NOMO-1 treated with DMSO at 0.1 percent for 48 hours (cell line): Measurements from ENCODE around the gene KLHL24.
"Not testable (repeated sequence)": the region's sequence is repeated elsewhere in the genome, so short reads cannot be mapped to it uniquely, and the experiment has no call there.

Experiments used
- DNase-seq: peaks from one replicate; lab custom pipeline; 2025; ENCODE audit not compliant: unreplicated experiment; lab: John Stamatoyannopoulos, UW

KLHL24 gene

DNA sequence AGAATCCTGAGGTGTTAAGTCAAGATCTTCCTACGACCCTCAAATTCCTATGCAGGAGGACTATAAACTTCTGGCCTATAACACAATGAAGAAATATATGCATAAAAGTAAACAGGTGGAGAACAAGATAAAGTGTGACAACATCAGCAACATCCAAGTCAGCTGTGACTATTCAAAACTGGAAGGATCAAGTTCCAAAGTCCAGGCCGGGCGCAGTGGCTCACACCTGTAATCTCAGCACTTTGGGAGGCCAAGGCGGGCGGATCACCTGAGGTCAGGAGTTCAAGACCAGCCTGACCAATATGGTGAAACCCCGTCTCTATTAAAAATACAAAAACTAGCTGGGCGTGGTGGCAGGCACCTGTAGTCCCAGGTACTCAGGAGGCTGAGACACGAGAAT lies 2.7 kb upstream of the KLHL24 start:
- DNase-seq: not testable (repeated sequence)

DNA sequence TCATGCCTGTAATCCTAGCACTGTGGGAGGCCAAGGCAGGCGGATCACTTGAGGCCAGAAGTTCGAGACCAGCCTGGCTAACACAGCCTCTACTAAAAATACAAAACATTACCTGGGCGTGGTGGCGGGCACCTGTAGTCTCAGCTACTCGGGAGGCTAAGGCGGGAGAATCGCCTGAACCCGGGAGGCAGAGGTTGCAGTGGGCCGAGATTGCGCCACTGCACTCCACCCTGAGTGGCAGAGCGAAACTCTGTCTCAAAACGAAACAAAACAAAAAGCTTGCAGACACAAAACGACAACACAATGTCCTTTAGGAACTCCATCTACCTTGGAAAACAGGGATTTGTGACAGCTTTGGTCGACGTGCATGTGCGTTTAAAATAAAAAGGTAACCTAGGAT lies 716 bp upstream of the KLHL24 start:
- no peak for DNase-seq

- no peak for DNase-seq
Measured at GRCh38 chr3:183635107-183635430, 354 bp upstream of the KLHL24 start.

GRCh38 chr3:183636221-183637105 lies 1.0 kb downstream of the KLHL24 start:
- DNase-seq: peak; percentile 100

DNA sequence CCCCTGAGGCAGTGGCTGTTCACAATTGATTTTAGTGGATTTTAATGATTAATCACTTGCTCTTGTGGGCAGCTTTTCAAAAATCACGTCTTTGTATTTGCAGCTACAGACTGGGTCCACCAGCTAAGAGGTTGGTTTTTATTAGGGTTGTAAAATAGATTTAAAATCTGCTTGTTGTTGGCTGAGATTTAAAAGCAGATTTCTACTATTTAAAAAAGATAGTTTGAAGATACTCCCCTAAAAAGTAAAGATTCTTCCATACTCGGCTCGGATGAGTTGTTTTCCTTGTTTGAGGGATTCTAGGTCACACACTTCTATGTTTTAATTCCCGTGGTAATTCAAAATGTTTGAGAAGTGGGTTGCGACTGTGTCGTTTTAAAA lies 1.7 kb downstream of the KLHL24 start:
- DNase-seq: no peak

- not testable (repeated sequence) for DNase-seq
Measured at GRCh38 chr3:183637633-183638032, 2.2 kb downstream of the KLHL24 start.

DNA sequence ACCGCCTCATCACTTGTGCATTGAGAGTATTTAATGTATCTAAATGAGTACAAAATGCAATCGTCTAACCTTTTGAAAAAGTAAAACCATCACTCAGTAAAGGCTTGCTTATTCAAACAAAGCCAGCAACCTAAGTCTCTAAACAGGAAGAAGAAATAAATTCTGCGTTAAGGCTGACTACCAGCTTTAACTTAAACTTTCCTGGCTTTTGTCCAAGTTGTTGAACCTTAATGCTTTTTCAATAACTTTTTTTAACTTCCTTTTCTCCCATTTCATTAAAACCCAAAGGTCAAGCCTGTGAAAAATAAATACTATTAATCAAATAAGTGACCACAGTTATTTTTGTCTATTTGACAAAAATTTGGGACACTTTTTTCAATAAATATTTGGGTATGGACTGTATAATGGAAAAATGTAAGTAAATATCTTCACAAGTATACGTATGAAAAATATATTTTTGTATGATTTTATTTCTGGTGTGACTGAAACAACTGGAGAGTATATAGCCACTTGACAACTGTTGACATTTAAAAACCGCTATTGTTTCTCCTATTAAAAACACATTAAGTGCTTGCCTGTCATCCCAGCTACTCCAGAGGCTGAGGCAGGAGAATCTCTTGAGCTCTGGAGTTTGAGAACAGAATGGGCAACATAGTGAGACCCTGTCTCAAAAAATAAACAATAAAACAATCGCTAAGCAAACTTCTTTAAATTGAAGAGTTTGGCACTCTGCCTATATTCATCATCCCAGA lies 2.9 kb downstream of the KLHL24 start:
- no peak for DNase-seq

DNA sequence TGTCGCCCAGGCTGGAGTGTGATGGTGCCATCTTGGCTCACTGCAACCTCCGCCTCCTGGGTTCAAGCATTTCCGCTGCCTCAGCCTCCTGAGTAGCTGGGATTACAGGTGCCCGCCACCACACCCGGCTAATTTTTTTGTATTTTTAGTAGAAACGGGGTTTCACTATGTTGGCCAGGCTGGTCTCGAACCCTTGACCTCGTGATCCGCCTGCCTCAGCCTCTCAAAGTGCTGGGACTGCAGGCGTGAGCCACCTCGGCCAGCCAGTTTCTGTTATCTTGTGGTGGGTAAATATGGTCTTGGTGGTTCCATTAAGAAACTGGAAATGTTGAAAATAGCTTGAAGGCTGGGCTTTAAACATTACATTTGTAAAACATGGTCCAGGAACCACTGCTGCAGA lies 5.2 kb downstream of the KLHL24 start:
- DNase-seq: not testable (repeated sequence)

DNA sequence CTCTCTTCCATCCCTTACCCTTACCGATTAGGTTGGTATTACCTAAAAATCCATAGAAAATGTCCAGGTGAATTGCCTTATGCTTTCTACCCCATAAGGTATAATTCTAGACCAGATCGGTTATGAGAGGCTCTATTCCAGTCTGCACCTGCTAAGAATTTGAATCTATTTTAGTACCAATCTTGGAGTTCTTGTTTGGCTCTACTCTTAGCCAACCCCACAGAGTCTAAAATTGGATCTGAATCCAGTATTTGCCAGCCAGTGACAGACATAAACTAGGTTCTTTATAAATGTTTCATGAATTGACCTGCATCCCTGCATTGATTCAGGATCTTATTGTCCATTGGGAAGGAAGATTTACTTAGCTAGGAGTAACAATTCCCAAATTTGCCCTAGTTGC lies 6.5 kb downstream of the KLHL24 start:
- DNase-seq: no peak

DNA sequence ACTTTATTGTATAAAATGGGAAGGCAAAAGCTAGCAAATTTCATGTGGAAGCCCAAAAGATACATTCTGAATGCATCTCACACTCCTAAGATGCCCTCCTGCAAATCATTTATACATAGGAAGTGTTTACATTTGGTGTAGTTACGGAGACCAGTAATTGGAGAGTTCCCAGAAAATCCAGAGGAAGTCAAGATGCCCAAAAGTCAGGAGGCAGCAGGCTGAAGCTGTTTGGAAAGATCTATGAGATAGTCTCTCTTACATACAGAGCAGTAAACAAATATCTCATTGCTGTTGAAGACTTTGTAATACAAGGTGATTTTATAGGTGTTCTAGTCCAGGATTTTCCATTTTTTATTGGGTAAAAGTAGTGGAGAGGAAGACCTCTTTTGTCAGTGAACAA lies 8.8 kb downstream of the KLHL24 start:
- no peak for DNase-seq

DNA sequence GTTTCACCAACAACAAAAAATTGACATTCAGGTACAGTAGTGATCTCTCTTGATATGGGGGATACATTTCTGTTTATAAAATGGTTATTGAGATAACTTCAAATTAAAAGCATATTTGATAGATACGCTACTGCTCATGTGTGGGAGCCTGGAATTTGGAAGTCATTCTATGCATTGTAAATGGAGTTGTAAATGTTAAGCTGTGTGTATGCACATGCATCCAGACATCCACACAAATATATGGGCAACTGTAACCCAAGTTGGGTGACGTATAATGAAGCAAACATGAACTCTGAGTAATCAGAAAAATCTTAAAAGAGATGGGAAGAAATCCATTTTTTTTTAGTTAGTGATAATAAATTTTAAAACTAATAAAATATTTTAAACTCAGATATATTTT lies 9.8 kb downstream of the KLHL24 start:
- DNase-seq: no peak

GRCh38 chr3:183650554-183650953 lies 15.1 kb downstream of the KLHL24 start:
- no peak for DNase-seq

- no peak for DNase-seq
Measured at GRCh38 chr3:183653209-183654064, 18.0 kb downstream of the KLHL24 start.

DNA sequence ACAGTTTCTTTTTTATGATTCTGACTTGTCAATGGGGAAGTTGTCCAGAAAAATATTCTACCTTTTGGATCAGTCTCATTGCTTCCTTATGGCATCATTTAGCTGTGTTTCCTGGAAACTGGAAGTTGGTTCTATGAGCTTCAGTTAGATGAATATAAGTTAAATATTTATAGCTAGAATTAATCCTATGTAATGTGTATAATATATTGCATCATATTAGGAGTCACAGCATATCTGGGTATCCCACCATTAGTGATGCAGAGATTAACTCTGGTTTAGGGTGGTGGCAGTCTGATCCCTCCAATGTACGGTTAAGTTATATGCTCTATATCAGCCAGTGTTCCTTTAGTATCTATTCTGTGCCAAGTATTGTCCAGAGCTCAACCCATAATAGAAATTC lies 19.3 kb downstream of the KLHL24 start:
- DNase-seq: no peak

GRCh38 chr3:183662099-183662498 lies 26.7 kb downstream of the KLHL24 start:
- DNase-seq: no peak

DNA sequence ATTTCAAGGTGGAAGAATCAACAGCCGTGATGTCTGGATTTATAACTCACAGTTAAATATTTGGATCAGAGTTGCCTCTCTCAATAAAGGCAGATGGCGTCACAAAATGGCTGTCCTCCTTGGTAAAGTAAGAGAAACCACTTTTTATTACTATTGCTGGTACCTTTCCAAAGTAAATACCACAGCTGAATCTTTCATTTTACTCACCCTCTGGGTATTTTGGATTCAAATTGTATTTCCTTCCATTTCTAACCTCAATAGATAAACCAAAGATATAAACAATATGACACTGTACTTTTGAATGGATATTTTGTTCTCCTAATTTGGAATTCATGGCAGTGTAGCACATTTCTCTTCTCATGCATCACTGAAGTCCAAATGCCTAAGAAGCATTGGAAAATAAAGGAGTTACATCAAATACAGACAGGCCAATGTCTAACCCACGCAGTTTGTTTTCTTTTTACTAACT lies 29.5 kb downstream of the KLHL24 start:
- no peak for DNase-seq

GRCh38 chr3:183680061-183680460 lies 44.6 kb downstream of the KLHL24 start:
- no peak for DNase-seq

DNA sequence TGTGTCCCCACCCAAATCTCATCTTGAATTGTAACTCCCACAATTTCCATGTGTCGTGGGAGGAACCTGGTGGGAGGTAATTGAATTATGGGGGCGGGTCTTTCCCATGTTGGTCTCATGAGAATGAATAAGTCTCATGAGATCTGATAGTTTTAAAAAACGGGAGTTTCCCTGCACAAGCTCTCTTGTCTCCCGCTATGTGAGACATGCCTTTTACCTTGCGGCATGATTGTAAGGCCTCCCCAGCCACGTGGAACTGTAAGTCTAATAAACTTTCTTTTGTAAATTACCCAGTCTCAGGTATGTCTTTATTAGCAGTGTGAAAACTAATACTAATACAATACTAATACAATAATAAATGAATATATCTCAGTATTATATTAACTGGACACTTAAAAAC lies 52.3 kb downstream of the KLHL24 start:
- no peak for DNase-seq

GRCh38 chr3:183688874-183689273 lies 53.5 kb downstream of the KLHL24 start:
- no peak for DNase-seq

DNA sequence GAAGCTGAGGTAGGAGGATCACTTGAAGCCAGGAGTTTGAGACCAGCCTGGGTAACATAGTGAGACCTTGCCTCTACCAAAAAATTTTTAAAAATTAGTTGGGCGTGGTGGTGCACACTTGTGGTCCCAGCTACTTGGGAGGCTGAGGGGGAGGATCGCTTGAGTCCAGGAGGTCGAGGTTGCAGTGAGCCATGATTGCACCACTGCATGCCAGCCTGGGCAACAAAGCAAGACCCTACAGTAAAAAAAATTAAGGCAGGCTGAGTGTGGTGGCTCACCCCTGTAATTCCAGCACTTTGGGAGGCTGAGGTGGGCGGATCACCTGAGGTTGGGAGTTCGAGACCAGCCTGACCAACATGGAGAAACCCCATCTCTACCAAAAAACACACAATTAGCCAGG lies 54.2 kb downstream of the KLHL24 start:
- not testable (repeated sequence) for DNase-seq

DNA sequence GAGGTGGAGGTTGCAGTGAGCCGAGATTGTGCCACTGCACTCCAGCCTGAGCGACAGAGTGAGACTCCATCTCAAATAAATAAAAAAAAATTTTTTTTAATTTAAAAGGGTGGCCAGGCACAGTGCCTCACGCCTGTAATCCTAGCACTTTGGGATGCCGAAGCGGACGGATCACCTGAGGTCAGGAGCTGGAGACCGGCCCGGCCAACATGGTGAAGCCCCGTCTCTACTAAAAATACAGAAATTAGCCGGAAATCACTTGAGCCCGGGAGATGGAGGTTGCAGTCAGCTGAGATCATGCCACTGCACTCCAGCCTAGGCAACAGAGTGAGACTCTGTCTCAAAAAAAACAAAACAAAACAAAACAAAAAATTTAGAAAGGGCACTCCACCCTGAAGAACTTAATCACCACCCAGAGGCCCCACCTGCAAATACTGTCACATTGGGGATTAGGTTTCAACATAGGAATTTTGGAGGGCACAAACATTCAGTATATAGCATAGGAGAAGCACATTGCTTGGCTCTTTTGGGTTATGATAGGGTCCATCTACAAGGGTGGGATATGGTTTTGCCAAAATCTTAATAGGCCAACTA lies 55.1 kb downstream of the KLHL24 start:
- DNase-seq: no peak
